HG03439 (cell line): ENCODE measurements around the gene MBD2.

Experiments
- ATAC-seq: cut with Tn5 transposase; IDR thresholded peaks from one replicate; pipeline ENCODE4 v1.9.1; 2021; ENCODE audit warnings: mild to moderate bottlenecking, moderate library complexity; ENCODE audit not compliant: unreplicated experiment

The MBD2 gene

DNA sequence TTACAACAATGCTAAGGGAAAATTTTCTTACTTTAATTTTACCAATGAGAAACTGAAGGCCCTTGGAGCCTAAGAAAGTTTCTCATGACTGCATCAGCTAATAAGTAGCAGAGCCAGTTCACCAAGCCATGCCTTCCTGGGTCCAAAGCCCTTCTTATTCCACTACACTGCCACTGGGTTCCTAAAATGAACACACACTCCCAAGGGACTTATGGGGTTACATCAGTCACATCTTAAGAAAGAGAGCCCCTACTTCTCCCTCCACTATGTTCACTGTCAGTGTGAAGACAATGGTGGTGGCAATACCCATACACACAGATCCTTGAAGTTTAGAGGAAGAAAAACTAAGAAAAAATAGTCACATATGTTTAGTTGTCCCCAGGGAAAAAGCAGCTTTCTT lies 20.6 kb downstream of the MBD2 start:
- no peak for ATAC-seq

DNA sequence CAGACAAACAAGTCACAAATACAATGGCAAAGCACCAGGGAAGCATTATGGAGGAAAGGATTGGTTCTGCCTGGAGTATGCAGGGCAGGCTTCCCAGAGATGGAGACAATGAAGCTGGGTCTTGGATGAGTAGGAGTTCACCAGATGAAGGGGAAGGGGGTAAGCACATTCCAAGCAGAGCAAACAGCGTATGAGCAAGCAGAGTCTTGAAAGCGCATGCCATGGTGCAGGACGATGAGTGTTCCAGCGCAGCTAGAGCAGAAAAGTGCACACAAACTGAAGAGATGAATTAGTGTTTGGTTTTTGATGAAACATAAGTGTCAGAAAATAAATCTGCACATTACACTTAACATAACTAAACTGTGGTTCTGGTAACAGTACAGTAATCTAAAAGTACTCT lies 21.6 kb downstream of the MBD2 start:
- ATAC-seq = no peak

DNA sequence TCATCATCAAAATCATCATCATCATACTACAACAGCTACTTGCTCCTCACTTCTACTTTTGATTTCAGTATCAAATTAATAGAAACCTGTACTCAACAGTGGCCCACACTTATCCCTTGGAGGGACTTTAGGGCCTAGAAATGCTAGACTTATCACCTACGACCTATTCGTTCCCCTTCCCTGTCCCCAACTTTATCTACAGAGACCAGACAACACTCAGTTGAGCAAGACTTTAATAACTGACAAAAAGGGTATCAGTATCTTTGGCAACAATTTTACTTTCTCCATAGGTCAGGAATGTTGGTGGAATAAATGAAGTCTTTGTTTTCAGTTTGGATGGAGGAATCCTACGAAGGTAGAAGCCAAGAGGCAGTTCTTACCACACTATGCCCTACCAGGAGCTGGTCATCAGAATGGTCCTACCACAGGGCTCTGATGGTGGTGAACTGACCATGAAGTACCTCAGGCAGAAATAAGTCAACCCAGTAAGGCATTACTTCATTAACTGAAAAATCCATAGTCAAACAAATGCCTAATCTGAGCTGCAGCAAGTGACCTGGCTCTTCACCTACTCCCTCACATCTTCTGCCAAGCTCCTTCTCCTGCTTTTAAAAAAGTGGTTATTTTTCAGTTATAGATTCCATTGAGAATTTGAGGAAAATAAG lies 26.6 kb downstream of the MBD2 start:
- no peak for ATAC-seq

DNA sequence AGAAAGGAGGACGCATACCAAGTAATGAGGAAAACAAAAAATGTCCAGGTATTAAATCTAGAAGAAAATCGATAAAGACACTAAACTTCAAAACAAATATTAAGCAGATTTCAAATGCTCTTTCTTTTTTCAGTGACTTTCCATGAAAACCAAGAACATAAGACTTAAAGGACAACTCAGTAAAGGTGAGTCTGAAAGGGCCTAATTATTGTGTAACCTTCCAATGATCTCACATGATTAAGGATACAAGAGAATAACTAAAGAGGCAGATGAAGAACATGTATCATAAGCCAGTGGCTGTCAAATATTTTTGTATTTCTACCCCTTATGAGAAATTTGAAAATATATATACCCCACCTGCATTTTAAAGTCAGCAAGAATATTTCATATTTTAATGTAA lies 30.7 kb downstream of the MBD2 start:
- ATAC-seq = no peak

DNA sequence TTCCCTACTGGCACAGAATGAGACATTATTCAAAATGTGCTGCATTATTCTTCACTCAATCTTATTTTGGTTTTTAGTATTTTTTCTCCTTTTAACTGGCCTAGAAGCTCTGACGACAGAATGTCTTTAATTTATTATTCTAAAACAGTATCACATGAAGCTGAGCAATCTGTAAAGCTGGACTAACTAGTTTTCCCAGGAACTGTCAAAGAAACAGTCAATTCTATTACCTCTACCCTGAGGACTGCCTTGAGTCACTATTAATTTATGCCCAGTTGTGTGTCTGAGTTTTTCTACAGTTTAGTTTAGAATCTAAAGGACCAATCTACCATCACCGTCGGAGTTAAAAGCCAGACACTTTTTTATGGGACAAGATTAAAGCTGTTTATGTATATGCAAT lies 31.6 kb downstream of the MBD2 start:
- no peak for ATAC-seq

DNA sequence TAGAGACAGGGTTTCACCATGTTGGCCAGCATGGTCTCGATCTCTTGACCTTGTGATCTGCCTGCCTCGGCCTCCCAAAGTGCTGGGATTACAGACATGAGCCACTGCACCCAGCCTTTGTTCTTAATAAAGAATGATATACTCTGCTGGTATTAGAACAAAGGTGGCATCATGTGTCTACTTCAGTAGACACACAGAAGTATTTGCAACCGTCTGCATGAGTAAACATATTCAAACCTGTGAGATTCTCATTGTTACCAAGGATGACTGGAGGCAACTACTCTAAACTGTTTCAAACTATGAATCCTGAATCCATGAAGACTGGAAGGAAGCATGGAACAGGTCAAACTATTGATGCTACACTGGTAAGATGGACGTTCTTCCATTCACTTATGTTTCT lies 32.1 kb downstream of the MBD2 start:
- no peak for ATAC-seq

DNA sequence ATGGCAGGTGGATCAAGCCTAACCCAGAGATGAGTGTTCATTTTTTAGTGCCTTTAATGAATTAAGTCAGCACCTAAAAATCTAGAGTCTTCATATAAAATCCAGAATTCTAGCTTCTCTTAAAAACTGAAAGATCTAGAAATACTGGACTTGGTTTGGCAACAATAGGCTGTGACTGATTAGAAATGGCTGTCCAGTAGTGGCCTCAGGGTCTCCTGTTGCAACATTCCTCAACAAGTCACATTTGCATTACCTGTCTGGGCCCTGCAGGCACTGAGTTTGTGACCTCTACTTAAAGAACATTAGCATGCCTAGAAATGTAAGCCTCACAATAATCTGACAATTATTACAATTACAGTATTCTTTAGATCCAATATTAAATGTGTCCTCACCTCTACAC lies 33.1 kb downstream of the MBD2 start:
- ATAC-seq = no peak

DNA sequence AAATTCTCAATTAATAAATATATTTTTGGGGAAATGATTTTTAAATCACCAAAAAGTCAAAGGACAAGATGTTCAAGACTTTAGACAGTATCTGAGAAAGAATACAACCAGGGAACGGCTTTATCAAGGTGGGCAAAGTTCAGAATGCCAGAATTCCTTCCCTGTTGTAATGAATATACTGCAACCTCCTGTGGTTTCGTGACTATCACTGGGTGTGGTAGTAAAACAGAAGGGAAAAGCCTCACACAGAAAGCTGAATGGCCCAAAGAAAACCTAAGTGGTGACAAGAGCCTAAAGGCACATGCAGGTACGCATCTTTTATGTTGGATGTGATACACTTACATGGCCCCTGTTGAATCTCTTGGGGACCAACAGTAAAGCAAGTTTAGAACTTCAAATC lies 37.1 kb downstream of the MBD2 start:
- no peak for ATAC-seq

DNA sequence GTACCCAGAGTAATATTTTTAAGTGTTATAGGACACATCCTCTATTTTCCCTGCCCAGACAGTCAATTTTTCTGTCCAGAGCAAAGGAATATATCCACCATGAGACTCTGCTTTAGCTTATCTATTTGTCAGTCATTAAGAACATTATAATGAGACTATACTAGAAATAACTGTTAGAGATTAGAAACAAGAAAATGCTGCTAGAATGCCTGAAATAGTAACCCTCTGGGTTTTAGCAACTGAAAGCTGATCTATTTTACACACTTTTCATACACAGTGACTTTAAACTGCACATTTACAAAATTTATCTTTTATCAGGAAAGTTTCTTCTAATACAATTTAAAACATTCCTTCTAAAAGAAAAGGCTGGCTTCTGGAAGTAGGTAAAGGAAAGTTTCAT lies 39.6 kb downstream of the MBD2 start:
- ATAC-seq = no peak

DNA sequence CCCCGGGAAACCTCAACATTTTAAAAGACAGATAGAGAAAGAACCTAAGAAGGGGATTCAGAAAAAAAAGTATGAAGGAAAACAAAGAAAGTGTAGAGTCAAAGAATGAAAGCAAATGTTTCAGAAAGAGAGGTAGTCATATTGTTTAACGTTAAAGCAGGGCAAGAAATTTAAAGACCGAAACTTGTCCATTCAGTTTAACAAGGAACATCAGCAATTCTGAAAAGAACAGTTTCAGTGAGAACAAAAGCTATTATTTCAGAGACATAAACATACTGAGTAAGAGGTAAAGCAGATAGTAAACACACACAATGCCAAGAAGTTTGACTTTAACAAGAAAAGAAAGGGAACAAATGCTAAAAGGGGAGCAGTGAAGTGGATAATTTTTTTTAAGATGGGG lies 41.1 kb downstream of the MBD2 start:
- no peak for ATAC-seq

DNA sequence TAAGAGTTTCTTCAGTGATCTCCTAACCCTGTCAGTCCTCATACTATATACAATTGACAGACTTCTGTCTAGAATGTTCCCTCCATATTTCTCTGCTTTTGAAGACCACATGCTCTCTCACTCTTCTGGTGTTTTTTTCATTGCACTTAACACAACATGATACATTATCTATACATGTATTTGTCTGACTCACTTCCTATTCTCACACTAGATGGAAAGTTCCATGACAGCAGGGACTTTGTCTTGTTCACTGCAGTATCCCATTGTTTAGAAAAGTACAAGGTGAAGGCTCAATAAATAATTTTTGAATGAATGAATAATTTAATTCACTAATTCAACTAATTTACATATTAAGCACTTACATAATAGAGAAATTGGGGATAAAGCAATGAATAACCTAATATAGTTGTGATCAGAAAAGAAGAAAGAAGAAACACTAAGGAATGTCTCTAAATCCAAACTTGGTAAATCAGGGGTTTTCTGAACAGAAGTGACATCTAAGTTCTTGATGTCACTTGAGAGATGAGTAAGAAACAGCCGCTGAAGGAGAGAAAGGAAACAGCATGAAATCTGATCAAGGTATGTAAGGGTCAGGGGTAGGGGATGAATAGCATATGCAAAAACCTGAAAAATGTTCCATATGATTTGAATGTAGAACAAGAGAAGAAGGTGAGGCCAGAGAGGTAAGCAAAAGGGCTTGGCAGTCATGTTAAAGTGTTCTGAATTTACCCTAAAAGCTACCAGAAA lies 42.4 kb downstream of the MBD2 start:
- no peak for ATAC-seq

DNA sequence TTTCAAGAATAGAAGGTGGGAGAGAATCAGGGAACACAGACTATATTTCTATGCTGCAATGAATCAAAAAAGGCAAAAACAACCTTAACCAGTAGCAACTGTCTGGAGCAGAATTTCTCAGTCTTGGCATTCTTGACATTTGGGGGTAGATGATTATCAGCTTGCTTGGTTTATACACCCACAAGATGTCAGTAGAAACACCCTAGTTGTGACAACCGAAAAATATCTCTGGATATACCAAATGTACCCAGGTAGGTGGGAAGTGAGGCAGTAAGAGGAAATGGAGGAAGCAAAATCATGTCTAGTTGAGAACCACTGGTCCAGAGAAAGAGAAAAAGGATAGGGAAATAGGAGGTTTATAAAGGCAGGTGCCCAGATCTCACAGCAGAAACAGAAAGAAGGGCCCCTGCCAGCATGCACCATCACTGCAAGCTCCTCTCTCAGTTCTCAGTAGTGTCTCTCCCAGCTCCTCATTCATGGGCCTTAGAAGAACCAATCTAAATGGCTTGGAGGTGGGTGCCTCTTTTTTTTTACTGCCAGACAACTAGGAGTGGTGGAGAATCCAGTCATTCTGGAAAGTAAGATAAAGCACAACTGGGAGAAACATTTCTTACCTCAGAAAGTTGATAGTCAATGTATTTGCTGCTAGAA lies 50.4 kb downstream of the MBD2 start:
- peak; percentile 69 for ATAC-seq

DNA sequence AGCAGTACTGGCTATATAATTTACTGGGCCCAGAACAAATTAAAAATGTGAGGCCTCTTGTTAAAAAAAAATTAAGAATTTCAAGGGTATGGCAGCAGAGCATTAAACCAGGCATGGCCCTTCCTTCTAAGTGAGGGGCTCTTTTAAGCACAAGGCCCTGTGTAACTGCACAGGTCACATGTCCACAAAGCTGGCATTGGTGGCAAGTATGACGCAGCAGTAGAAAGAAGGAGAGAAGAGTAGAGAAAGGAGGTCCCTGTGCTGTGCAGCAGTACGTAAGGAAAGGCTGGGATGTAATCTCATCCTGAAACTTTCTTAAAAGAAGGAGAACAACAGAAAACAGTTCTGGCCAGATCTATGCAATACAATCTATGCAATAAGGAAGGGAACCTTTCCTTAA lies 51.2 kb downstream of the MBD2 start:
- ATAC-seq = no peak

DNA sequence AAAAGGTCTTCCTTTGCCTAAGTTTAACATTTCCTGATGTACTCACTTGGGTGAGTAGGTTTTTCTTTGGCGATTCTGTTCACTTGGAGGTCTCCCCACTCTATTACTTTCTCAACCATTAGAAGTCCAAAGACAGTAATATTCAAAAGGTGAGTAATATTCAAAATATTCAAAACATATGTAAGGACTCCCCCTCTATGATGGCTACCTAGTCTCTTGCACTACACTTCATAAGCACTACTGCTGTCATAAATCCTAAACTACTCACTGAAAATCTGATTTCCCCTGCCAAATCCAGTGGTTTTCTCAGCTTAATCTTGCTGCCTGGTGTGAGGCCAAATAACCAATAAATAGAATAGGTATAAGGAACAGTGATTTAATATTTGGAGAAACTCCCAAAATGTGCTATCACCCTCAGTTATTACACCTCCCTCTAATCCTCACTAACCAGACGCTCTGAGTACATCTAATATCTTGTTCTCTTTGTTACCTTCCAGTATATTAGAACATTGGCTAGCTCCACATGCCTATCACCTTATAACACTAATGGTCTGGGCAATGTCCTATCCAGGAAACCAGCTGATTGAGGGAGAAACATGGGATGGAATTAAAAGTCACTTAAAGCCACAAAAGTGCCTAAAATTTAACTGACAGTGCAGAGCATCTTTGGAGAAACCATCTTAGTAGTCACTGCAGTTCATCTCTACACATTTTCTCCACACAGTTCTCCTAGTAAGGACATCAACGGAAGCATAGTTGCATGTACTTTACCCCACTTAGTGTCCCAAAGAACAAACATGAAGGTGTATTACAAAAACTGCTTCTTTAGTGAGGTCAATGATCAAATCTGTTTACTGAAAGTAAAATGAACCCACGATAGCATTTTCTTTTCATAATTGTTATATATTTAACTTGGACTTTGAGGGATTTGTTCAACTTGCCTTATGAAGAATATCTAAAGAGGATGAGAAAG lies 54.8 kb downstream of the MBD2 start:
- no peak for ATAC-seq

DNA sequence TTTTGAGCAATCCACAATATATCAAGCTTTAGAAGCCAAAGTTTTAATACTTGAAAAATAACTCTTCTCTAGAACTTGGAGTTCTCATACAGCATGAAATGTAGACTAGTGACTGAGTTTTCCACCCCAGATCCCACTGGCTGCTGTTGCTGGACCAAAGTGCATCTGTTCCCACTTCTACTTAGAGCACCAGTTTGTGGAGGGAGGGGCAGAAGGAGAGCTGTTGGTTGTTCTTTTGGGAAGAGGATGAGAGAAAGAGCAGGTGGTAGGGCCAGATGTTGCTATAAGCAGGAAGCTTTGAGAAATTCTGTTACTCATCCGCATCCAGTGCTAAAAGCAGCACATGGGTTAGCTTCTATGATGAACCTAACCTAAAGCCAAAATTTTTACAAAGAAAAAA lies 59.0 kb downstream of the MBD2 start:
- ATAC-seq = no peak

DNA sequence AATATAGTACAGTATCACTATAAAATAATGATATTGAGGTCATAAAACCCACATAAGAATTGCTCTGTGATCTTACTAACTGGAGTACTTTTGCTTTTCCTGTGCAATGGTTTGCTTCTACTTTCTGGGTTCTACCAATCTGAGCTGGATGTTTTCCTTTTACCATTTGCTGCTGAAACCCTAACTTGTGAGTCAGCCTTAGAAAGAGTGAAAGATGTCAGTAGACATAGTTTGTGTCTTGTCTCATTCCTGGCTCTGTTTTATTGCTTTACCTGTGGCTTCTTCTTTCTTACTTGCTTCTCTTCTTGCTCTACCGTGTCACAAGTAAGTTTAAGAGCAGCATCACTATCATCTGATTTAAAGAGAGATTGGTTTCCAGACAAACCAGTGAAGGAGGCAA lies 61.0 kb downstream of the MBD2 start:
- no peak for ATAC-seq

DNA sequence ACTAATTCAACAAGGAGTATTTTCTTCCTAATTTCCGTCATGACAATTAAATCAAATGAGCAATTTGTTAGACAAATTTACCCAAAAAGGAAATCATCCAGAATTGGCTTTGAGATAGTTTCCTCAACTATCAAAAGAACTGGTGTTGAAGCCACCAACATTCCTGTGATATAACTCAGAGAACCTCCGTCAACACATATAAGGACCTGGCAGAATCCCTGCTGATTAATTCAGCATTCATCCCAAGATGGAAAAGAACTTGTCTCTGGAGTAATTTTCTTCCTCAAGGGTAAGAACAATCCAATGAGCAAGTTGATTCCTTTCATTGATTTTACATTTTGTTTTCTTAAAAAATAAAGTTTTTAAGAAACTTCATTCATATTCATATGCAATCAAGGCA lies 62.0 kb downstream of the MBD2 start:
- ATAC-seq = no peak

DNA sequence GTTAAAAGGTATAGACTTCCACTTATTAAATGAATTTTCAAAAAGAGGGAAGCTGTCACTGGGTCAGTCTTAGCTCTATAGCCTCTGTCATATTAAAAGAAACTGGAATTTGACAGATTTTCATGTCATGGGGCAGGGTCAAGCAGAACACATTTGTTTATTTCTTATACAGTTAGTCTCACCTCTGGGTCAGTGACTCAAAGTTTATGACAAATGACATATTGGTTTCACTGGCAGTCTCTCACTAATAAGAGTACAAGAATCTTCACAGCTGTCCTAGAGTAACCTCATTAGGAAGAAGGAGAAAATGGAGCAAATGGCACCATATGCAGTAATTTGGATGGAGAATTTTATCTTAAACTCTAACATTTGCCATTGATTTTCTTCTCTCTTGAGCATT lies 63.2 kb downstream of the MBD2 start:
- no peak for ATAC-seq

DNA sequence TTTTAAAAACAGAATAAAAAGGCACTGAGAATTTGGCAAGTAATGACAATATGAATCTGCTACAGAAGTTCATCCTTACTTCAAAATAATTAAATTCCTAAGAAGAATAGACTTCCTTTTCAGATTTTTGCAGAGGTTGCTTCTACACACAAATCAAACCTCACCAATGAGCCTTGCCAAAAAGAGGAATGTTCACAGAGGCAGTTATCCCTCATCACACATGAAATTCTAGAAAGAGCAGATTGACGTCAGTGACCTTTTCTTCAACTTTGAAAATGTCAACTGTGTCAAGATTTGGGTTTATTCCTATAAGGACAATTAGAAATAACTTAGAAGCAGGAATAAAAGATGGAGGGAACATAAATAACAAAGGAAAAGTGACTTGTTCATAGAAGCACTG lies 64.6 kb downstream of the MBD2 start:
- no peak for ATAC-seq

DNA sequence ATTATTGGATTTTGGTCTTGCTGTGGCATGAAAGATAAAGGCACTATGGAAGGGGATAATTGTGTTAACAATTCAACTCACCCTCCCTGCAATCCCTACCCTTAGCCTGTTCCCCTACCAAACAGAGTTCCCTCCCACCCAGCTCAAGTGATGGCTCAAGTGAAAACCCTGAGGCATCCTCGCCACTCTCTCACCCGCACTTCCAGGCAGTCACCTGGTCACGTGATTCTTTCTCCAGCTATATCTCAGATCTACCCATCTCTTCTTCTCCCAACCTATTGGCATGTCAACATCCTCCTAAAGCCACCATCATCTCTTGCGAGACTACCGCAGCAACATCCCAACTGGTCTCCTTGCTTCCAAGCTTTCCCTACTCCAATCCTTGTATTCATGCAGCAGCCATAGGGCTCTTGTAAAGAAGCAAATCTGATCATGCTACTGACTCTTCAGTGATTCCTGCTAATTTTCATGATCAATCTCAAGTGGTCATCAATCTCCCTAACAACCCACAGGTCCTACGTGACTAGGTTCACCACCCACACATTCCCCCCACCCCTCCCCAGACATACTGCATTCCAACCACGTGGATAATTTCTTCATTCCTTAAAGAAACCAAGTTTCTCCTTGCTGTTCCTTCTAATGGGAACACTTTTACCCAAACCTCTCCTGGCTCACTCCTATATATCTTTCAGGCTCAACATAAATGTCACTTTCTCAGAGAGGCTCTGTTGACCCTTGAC lies 66.7 kb downstream of the MBD2 start:
- no peak for ATAC-seq

DNA sequence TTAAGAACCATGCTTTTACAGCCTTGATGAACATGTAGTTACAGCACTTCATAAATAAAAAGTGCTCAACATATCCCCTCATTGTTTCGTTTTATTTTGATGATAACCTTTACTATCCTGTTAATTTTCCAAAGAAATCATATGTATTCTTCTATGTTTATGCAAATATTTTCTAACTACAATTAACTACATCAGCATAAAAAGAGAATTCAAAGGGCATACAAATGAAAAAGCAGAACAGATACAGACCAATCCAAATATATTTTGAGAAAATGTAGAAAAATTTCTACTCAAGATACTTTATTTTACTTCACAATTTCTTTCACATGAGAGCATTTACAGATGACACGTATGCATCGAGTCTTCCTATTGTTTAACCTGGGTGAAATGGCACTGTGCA lies 69.1 kb downstream of the MBD2 start:
- no peak for ATAC-seq
